ENCODE data around the gene BTBD9. TPM values are rescaled to one million over a fixed set of nuclear protein-coding genes. Genes with fewer than 3 reads are reported as not detected.

Gene BTBD9
- total and polyA plus RNA-seq, 9 of the 15 experiments (the other 6 are each of a cell fraction or from before 2014, with no cell fraction given) = 0.08 to 1.6 (median 0.58) TPM

GRCh38 chr6:38194589-38194988 is 445.1 kb downstream of the BTBD9 start:
- no peaks in the 10 kb centered on the region for H3K79me2 ChIP-seq (ENCODE audit: control insufficient read depth, insufficient read depth, low read length)
- no peak for FAIRE-seq
- TF ChIP-seq ATF2 (CRISPR knock-in tag; IDR thresholded peaks at IDR 0.05) (no peak), EP300 (IDR thresholded peaks at IDR 0.05; ENCODE audit: low read length) (no peak), TRIM24 (IDR thresholded peaks at IDR 0.05) (no peak), MBD1 (CRISPR knock-in tag; IDR thresholded peaks at IDR 0.05) (no peak), SUPT5H (IDR thresholded peaks at IDR 0.05) (no peak), BRF2 (IDR thresholded peaks at IDR 0.05; ENCODE audit: borderline replicate concordance, insufficient read depth, insufficient read length) (no peak)
- TF ChIP-seq, protein P1, sequence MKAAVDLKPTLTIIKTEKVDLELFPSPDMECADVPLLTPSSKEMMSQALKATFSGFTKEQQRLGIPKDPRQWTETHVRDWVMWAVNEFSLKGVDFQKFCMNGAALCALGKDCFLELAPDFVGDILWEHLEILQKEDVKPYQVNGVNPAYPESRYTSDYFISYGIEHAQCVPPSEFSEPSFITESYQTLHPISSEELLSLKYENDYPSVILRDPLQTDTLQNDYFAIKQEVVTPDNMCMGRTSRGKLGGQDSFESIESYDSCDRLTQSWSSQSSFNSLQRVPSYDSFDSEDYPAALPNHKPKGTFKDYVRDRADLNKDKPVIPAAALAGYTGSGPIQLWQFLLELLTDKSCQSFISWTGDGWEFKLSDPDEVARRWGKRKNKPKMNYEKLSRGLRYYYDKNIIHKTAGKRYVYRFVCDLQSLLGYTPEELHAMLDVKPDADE (conservative IDR thresholded peaks at IDR 0.05; ENCODE audit: control insufficient read depth, low read depth, low read length) = no peak
- TF ChIP-seq, protein P2, sequence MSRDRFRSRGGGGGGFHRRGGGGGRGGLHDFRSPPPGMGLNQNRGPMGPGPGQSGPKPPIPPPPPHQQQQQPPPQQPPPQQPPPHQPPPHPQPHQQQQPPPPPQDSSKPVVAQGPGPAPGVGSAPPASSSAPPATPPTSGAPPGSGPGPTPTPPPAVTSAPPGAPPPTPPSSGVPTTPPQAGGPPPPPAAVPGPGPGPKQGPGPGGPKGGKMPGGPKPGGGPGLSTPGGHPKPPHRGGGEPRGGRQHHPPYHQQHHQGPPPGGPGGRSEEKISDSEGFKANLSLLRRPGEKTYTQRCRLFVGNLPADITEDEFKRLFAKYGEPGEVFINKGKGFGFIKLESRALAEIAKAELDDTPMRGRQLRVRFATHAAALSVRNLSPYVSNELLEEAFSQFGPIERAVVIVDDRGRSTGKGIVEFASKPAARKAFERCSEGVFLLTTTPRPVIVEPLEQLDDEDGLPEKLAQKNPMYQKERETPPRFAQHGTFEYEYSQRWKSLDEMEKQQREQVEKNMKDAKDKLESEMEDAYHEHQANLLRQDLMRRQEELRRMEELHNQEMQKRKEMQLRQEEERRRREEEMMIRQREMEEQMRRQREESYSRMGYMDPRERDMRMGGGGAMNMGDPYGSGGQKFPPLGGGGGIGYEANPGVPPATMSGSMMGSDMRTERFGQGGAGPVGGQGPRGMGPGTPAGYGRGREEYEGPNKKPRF (IDR thresholded peaks at IDR 0.05; ENCODE audit: low read depth, low read length) = no peak

More at GRCh38 chr6:38194589-38194988, 445.1 kb downstream of the BTBD9 start:
- Histone ChIP-seq H3K4me2 (ENCODE audit: insufficient read depth, low read length) (no peak overlapping the region), H3K36me3 (ENCODE audit: control insufficient read depth, insufficient read depth, low read length) (no peaks in the 10 kb centered on the region), H4K20me1 (replicated peaks; ENCODE audit: control insufficient read depth, insufficient read depth, low read length) (peaks cover 4% of the 10 kb centered on the region; the same call in 1 of the 2 replicates), H3K4me1 (replicated peaks in 1 of 2; ENCODE audit: control insufficient read depth in 2 of 2, insufficient read depth in 2 of 2, low read length in 2 of 2) (no peaks in the 10 kb centered on the region), H3K4me3 (no peak overlapping the region), H3K9me1 (ENCODE audit: control insufficient read depth, insufficient read depth, low read length) (no peaks in the 10 kb centered on the region), H3K9ac (ENCODE audit: insufficient read depth in 1 of 2, low read depth in 2 of 2, low read length in 2 of 2) (no peak overlapping the region), H2AFZ (ENCODE audit: low read depth, low read length) (no peak overlapping the region), H3K27me3 (ENCODE audit: control insufficient read depth in 2 of 2, insufficient read depth in 2 of 2, low read length in 2 of 2) (peaks cover 18 to 35% of the 10 kb centered on the region in 2 experiments), H3K9me3 (replicated peaks; ENCODE audit: control insufficient read depth, insufficient read depth, low read depth, low read length) (no peaks in the 10 kb centered on the region), H3K27ac (ENCODE audit: extremely low read depth, low read depth, low read length) (no peak overlapping the region)
- no TSS peak for BruUV-seq (replicated peaks)
- ChIA-PET POLR2A (no interaction called here), CTCF (ENCODE audit: low intra/inter-chr PET ratio) (no interaction called here)
- 2% methylated on average over 7 of the region's 7 CpGs for WGBS (ENCODE audit: insufficient coverage, low coverage, missing lambda C conversion rate)
- in situ Hi-C loops (cut with MboI) = no loop called here
- no peak for DNase-seq (ENCODE audit: extremely low read depth in 1 of 4, low spot score in 3 of 4)
- no peak for ATAC-seq
- intact Hi-C loops (cut with micrococcal nuclease) = no loop called here
